Sigmoid colon (tissue), 7 donors: ENCODE data around the gene PDE4D. TPM values are rescaled to one million over a fixed set of nuclear protein-coding genes. Genes with fewer than 3 reads are reported as not detected.
A peak's percentile ranks its signal among the peaks of the same experiment; 100 is the strongest.

Experiments
- DNase-seq: peaks from one replicate; pipeline ENCODE4 v3.0.0-alpha.2; 2019
- H3K27ac ChIP-seq, 4 donors: fragments of 200-600 bp; sonication (generic); one replicate each; pipeline ENCODE4 v1.5.1; 2016 to 2019; ENCODE audit warnings: mild to moderate bottlenecking in 1 of 4
- H3K27me3 ChIP-seq, 3 donors: fragments of 200-600 bp; sonication (generic); one replicate each; pipeline ENCODE4 v1.5.1; 2019; ENCODE audit warnings: mild to moderate bottlenecking in 1 of 3
- H3K36me3 ChIP-seq, 4 donors: fragments of 200-600 bp; sonication (generic); one replicate each; pipeline ENCODE4 v1.5.1; 2016 to 2019
- H3K4me1 ChIP-seq, 4 donors: fragments of 200-600 bp; sonication (generic); one replicate each; pipeline ENCODE4 v1.5.1; 2017 to 2019
- H3K4me3 ChIP-seq, 4 donors: fragments of 200-600 bp; sonication (generic); one replicate each; pipeline ENCODE4 v1.5.1; 2017 to 2019; ENCODE audit warnings: mild to moderate bottlenecking in 2 of 4, moderate library complexity in 1 of 4
- H3K9me3 ChIP-seq, 4 donors: fragments of 200-600 bp in 3 of 4; sonication (generic) in 3 of 4; one replicate each; pipeline versions ENCODE4 v1.5.1 to v1.6.1; 2013 to 2019
- CTCF ChIP-seq, 4 experiments: fragments of 450-650 bp in 3 of 4; fragments of 200-600 bp in 1 of 4; IDR thresholded peaks; one replicate each; pipeline ENCODE4 v1.5.1; 2016 to 2019; ENCODE audit warnings: antibody characterized with exemption in 4 of 4, mild to moderate bottlenecking in 3 of 4, moderate library complexity in 2 of 4
- EP300 ChIP-seq, 4 donors: sonication (generic); formaldehyde crosslinking; IDR thresholded peaks; one replicate each; pipeline ENCODE4 v1.6.1; 2017; ENCODE audit warnings: antibody characterized with exemption in 4 of 4
- POLR2A ChIP-seq, 2 donors: fragments of 450-650 bp; IDR thresholded peaks; one replicate each; pipeline ENCODE4 v1.6.1; 2016; ENCODE audit warnings: antibody characterized with exemption in 2 of 2, mild to moderate bottlenecking in 2 of 2, moderate library complexity in 2 of 2
- POLR2AphosphoS5 ChIP-seq, 4 donors: sonication (generic); formaldehyde crosslinking; IDR thresholded peaks; one replicate each; pipeline ENCODE4 v1.6.1; 2017; ENCODE audit warnings: antibody characterized with exemption in 4 of 4
- WGBS, 2 donors: extraction: QIAGEN DNeasy Blood & Tissue Kit; methylation state at CpG; one replicate each; pipeline ENCODE4 v1.1.7; 2013; 5-methylcytosine and 5-hydroxymethylcytosine counted together
- intact Hi-C: fragments of 100-400 bp; cut with DNase I; formaldehyde crosslinking; loops from one replicate; pipeline ENCODE4 v1.15.1; 2023
- polyA plus RNA-seq, 3 donors: library from polyadenylated mRNA; stranded (reverse); fragments of 200-250 nt; gene quantifications; one replicate each; pipeline ENCODE4 v1.2.3, GENCODE V29; 2013
- total RNA-seq, 4 donors: library from RNA; depleted of rRNA; stranded (reverse); fragments of >200 nt; gene quantifications; one replicate each; pipeline ENCODE4 v1.1.0, GENCODE V29; 2016
- donor health status: healthy with polysubstance abuse.
- donor health status: Bipolar disorder and iron deficiency.
- donor health status: healthy.

The PDE4D gene
- total and polyA plus RNA-seq, 7 donors, result 6.0 to 289 (median 169) TPM

- no peaks in the 10 kb centered on the region for H3K36me3 ChIP-seq
- no peaks in the 10 kb centered on the region for H3K27me3 ChIP-seq
- H3K4me3 ChIP-seq, result no peak overlapping the region
- peak overlapping the region; percentile 59 to 81 (median 70) for H3K27ac ChIP-seq
- peaks cover 0 to 51% (median 37%) of the 10 kb centered on the region in 4 donors for H3K4me1 ChIP-seq
- H3K9me3 ChIP-seq, result no peaks in the 10 kb centered on the region
- peak; percentile 69 for DNase-seq
- TF ChIP-seq POLR2AphosphoS5 (IDR thresholded peaks at IDR 0.05), result peak in 1 of 4 donors; percentile 6
- TF ChIP-seq EP300 (IDR thresholded peaks at IDR 0.05), result no peak
- no peak for TF ChIP-seq CTCF (IDR thresholded peaks at IDR 0.05)
- TF ChIP-seq POLR2A (IDR thresholded peaks at IDR 0.05), result no peak
- 74 to 85% methylated on average over 7 of the region's 7 CpGs for WGBS, 2 donors
- intact Hi-C loops, result no loop called here
Measured at GRCh38 chr5:59746241-59746765, 147.2 kb downstream of the PDE4D start.

GRCh38 chr5:59745415-59745863 is 148.1 kb downstream of the PDE4D start:
- H3K9me3 ChIP-seq, result no peaks in the 10 kb centered on the region
- peak; percentile 90 for DNase-seq

GRCh38 chr5:59744531-59744992 is 149.0 kb downstream of the PDE4D start:
- Histone ChIP-seq H3K4me1 (peaks cover 0 to 51% (median 40%) of the 10 kb centered on the region in 4 donors), H3K9me3 (no peaks in the 10 kb centered on the region), H3K4me3 (no peak overlapping the region), H3K27ac (peak overlapping the region; percentile 59 to 81 (median 70)), H3K36me3 (no peaks in the 10 kb centered on the region), H3K27me3 (no peaks in the 10 kb centered on the region)
- intact Hi-C loops, result no loop called here
- TF ChIP-seq POLR2AphosphoS5 (IDR thresholded peaks at IDR 0.05), result no peak
- no peak for TF ChIP-seq POLR2A (IDR thresholded peaks at IDR 0.05)
- no peak for DNase-seq

More at GRCh38 chr5:59745415-59745863, 148.1 kb downstream of the PDE4D start:
- Histone ChIP-seq H3K27ac (peak overlapping the region; percentile 59 to 81 (median 70)), H3K4me3 (peak overlapping the region in 1 of 4 donors; percentile 3), H3K36me3 (no peaks in the 10 kb centered on the region), H3K4me1 (peaks cover 0 to 48% (median 35%) of the 10 kb centered on the region in 4 donors), H3K27me3 (no peaks in the 10 kb centered on the region)
- no peak for TF ChIP-seq CTCF (IDR thresholded peaks at IDR 0.05)
- TF ChIP-seq POLR2A (IDR thresholded peaks at IDR 0.05), result no peak
- TF ChIP-seq EP300 (IDR thresholded peaks at IDR 0.05), result peak; percentile 66 to 98 (median 92)
- TF ChIP-seq POLR2AphosphoS5 (IDR thresholded peaks at IDR 0.05), result peak; percentile 65 to 90 (median 70)
- WGBS, 2 donors, result 78 to 86% methylated on average over 7 of the region's 7 CpGs
- intact Hi-C loops, result no loop called here

- no peak for DNase-seq
- 91 to 93% methylated on average over 3 of the region's 3 CpGs for WGBS, 2 donors
- Histone ChIP-seq H3K9me3 (no peaks in the 10 kb centered on the region), H3K4me1 (peaks cover 0 to 41% (median 34%) of the 10 kb centered on the region in 4 donors), H3K27ac (peak overlapping the region in 2 of 4 donors; percentile 6 to 81), H3K4me3 (no peak overlapping the region), H3K27me3 (no peaks in the 10 kb centered on the region), H3K36me3 (no peaks in the 10 kb centered on the region)
- TF ChIP-seq EP300 (IDR thresholded peaks at IDR 0.05), result no peak
- TF ChIP-seq CTCF (IDR thresholded peaks at IDR 0.05), result no peak
- TF ChIP-seq POLR2A (IDR thresholded peaks at IDR 0.05), result no peak
- TF ChIP-seq POLR2AphosphoS5 (IDR thresholded peaks at IDR 0.05), result no peak
- intact Hi-C loops, result no loop called here
Measured at GRCh38 chr5:59741599-59741998, 151.9 kb downstream of the PDE4D start.

- no peak for DNase-seq
- Histone ChIP-seq H3K27me3 (no peaks in the 10 kb centered on the region), H3K4me1 (peaks cover 0 to 32% (median 15%) of the 10 kb centered on the region in 4 donors), H3K9me3 (no peaks in the 10 kb centered on the region), H3K27ac (no peak overlapping the region), H3K4me3 (no peak overlapping the region), H3K36me3 (no peaks in the 10 kb centered on the region)
- TF ChIP-seq POLR2AphosphoS5 (IDR thresholded peaks at IDR 0.05), result no peak
- TF ChIP-seq POLR2A (IDR thresholded peaks at IDR 0.05), result no peak
- intact Hi-C loops, result no loop called here
- 91 to 92% methylated on average over 1 of the region's 1 CpG for WGBS, 2 donors
Measured at GRCh38 chr5:59738024-59738423, 155.5 kb downstream of the PDE4D start.
